ENCODE results near the gene GBF1.

DNA sequence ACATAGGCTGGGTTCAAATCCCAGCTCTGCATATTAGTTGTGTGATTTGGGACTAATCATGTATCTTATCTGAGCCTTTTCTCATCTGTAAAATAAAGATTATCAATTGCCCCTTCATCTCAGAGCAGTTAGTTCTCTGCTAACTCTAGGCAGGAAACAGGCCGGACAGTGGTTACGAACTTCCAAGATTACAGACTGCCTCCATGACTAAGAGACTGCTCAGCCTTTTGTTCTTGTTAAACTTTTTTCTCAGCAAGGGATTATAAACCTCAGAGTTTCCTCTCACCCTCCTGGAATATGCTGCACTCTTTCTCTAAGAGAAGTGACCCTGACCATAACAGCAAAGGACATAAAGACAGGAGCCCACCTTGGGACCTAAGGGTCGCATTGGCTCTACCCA lies 97.6 kb downstream of the GBF1 start:
- TF ChIP-seq, protein P1, sequence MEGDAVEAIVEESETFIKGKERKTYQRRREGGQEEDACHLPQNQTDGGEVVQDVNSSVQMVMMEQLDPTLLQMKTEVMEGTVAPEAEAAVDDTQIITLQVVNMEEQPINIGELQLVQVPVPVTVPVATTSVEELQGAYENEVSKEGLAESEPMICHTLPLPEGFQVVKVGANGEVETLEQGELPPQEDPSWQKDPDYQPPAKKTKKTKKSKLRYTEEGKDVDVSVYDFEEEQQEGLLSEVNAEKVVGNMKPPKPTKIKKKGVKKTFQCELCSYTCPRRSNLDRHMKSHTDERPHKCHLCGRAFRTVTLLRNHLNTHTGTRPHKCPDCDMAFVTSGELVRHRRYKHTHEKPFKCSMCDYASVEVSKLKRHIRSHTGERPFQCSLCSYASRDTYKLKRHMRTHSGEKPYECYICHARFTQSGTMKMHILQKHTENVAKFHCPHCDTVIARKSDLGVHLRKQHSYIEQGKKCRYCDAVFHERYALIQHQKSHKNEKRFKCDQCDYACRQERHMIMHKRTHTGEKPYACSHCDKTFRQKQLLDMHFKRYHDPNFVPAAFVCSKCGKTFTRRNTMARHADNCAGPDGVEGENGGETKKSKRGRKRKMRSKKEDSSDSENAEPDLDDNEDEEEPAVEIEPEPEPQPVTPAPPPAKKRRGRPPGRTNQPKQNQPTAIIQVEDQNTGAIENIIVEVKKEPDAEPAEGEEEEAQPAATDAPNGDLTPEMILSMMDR (IDR thresholded peaks at IDR 0.05; ENCODE audit: low read depth, low read length), result no peak
- no peak for TF ChIP-seq EZH2phosphoT487 (IDR thresholded peaks at IDR 0.05; ENCODE audit: low read depth)
